GM19238 (cell line): Measurements from ENCODE around the gene EHF.

Source experiments
- DNase-seq: peaks from one replicate; pipeline ENCODE4 v3.0.0; 2011; ENCODE audit warnings: low spot score; ENCODE audit not compliant: insufficient read length

EHF gene

DNA sequence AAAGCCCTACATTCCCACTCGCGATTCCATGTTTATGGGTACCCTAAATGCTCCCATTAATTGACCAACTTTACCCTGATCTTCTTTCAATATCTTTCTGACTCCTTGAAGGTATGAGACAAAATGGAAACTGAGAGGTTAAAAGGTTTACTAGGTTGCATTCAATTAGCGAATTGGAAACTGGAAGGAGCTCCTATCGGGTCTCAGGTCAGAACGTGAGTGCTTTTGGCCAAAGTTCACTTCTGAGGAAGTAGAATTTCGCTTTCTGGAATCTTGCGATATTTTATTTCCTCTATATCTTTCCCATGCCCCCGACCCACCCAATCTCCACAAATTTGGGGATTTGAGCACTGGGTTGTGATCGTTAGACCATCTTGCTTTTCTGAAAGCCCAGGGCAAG lies 2.6 kb downstream of the EHF start:
- DNase-seq, result no peak

DNA sequence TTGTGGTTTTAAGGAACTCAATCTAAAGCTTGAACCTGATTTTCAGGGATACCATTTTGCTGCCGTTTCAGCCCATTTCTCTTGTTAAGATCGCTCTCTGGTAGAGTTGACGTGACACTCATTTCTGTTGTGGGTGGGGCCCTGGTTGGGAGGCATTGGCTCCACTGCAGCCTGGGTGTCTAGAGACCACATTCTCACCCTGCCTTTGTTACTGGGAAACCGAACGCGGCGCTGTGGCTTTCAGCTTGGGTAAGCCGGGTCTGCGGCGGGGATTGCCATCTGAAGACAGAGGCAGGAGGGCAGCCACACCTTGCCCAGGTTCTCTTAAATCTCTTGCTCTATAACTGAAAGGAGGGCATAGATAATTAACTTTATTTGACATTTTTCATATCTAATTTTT lies 3.2 kb downstream of the EHF start:
- DNase-seq, result no peak

DNA sequence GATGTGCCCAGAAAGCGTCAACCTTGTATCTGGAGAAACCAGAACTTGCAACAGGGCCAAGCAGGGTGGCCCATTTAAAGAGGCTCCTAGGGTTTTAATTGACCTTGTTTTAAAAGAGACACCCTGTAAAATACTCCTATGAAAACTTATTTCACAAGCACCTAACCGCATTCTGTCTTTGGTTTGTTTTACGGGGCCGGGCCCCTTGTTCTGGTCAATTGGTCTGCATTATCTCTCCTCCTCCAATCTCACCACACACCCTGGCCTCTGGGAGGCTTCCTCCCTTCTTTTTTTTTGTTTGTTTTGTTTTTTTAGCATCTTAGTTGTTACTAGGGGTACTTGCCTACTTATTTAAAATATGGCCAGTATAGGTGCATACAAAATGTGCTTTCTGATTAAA lies 4.7 kb downstream of the EHF start:
- no peak for DNase-seq

DNA sequence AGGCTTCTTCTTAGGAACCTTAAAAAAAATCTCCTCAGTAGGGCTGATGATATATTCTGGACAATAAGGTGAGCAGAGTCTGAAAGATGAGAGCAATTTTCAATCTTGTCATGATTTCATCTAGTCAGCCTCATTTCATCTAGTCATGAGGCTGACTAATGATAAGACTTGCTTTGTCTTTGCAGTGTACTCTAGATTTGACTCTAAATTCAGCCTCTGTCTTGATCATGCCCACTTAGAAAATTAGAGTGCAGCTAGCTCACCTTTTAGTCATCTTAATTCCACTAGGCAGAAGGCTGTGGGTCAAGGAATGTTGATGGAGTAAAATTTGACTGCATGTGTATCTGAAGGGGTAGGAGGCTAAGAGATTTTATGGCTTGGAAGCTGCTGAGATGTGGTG lies 5.5 kb downstream of the EHF start:
- DNase-seq, result no peak

DNA sequence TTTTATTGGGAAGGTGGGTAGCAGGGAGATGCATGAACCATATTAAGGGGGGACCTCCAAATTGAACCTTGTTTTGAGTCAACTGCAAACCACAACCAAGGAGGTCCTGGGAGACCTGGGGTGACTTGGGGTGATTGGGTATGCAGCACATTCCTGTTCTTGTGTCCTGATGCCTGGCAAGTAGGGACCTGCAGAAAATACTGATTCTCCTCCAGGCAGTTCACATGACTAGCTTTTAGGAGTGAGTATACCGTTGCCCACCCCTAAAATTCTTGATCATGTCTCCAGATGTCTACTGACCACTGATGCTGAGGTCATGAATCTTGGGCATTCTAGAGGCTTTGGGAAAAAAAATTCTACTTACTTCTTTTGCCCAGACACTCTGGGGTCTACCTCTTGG lies 6.3 kb downstream of the EHF start:
- no peak for DNase-seq

DNA sequence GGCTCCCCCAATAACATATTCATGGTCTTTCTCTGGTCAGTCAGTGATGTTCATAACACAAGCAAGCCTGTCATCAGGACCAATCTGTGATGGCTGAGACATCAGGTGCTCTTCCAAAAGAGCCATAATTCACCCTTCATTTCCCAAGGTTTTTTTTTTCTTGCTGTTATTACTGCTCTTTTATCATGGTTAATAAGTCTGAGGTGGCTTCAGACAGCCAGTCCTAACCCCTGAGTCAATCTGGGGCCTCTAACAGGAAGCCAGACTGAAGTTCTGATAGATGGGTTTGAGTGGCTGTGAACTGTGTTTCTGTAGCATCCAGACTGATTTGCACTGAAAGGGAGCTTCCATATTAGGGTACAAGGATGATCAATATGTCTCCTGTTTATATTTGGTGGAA lies 8.8 kb downstream of the EHF start:
- no peak for DNase-seq

DNA sequence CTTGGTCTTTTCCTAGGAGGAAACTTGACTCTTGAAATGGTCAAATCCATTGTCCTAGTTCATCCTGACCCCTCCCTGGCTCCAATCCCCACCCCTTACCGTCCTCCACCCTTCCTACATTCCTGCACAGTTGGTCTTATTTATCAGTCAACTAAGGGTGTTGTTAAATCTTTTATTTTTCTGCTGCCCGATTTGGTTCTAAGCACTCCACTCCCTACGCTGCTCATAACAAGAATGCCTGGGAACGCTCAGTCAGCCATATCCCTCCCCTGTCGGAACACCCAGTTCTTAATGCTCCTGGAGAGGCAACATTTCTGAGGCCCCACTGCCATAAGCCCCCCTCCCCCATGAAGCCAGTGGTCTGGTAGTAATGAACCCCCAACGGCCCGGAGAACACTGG lies 9.7 kb downstream of the EHF start:
- no peak for DNase-seq

DNA sequence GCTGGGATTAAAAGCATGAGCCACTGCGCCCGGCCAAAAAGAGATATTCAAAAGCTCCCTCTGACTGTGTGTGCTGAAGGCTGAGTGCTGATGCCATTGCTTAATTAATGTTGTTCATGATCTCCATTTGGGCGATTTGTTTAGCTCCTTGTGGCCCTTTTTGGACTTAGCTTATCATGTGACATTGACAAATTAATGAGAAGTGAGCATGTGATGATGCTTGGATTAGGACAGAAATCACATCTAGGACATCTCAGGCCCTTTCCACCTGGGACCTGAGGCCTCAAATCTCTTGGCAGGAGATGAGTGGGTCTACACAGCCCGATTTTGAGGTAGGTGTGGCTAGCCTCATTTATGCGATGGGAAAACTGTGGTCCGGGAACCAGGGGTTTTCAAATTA lies 10.4 kb downstream of the EHF start:
- DNase-seq, result no peak

DNA sequence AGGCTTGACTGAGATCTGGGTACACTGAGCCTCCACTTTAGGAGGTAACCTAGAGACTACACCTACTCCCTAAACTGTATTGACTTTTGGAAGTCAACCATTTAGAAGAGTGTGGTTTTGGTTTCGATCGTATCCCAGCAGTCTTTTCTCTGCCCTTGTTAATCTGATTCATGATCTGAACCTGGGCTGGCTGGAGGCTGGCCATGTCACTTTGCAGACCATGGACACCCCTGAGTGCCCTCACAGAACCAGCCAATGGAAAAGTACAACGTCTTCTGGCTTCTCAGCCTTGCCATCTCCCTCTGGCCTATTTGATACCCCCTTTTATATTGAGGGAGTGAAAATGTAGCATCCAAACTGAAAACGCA lies 10.8 kb downstream of the EHF start:
- DNase-seq, result no peak

DNA sequence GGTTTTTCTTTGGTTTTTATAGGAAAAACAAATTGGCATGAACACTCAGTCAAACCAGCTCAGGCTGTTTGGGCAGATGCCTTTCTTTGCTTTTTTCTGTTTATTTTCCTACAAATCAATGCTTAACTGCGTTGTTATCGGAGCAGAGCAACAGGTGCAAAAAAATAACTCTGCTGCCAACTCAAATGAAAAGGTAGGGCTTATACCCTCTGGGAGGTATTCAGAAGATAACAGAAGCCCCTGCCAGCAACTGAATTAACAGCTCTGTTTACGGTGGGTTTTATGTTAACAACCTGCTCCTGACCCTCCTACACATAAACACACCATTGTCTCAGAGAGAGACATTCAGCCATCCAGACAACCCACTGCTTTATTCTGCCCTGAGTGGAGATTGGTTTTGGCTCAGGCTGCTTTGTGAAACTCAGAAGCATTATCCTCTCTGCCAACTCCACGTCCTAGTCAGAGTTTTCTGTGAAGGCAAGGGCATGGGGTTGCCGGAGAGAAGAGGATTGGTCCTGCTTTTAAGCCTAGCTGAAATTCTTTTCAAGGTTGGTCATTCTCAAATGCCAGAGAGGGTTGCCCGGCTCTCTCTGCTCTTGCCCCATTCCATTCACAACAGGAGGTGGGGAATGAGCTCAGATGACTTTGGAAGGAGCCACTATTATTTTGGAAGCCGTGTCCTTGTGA lies 11.4 kb downstream of the EHF start:
- no peak for DNase-seq

DNA sequence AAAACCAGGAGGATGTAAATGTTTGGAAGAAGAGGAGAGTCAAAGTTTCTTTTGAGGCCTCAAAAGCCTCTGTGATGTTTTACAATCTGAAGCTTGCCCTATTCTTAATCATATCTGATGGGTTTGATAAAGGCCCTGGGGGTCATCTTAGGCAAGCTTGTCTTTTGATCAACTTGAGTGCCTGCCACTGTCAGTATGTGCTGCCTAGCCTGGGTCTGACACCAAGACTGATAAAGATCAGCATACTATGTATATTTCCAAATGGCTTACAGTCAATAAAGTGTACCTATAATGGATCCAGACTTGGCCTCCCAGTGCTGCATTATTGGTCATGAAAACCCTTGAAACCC lies 12.7 kb downstream of the EHF start:
- DNase-seq, result no peak

DNA sequence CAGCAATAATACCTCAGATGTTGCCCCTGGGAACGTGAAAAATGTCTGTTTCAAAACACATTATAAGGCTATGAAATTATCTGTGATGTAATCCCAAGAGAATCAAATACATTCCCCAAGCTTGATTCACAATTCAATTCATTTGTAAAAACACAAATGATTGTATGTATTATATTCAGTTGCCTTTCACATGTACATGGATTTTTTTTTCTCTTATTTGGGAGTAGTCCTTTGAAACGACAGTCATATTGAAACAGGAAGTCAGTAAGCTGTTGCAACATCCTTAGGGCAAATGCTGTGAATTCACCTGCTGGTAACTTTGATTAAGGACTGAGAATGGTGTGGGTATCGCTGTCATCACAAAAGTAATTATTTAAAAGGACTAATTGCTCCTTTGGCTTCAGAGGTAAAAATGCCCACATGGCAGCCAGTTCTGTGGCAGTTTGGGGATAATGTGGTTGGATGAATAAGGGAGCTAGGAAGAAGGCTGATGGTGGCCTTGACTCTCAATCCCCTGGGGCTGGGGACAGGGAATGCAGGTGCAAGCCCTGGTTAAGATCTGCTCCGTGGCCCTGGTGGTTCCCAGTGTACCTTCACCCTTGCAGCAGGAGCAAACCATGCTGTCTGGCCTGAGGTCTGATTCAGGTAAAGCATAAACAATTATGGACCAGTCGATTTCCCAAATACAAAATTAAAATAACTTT lies 13.2 kb downstream of the EHF start:
- DNase-seq, result peak; percentile 22

DNA sequence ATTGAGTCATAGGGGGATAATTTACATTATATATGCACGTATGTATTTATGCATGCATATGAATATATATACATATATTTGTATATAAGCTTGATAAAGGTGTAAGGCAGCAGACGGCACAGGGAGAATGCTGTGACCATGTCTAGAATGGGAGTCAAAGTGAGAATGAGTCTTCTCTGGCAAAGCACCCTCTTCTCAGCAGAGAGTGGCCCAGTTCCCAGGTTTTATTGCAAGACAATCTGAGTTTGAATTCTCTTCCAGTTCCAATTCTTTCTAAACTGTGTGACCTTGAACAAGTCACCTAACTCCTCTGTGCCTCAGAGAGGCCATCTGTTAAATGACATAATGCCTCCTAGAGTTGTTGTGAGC lies 13.8 kb downstream of the EHF start:
- no peak for DNase-seq

DNA sequence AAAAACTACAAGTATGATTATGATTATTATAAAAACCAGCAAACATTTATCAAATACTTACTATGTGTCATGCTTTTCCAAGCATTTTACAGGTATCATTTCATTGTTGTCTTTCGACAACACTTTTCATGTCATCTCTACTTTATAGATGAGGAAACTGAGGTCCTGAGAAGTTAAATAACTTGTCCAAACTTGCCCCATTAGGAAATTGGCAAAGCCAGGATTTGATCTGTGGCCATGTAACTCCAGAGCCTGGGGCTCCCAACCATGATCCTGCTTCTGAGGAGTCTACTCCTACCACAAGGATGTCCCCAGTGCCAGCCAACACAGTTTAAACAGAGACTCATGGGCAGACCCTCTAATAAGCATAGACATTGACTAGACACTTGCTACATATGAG lies 15.2 kb downstream of the EHF start:
- no peak for DNase-seq

DNA sequence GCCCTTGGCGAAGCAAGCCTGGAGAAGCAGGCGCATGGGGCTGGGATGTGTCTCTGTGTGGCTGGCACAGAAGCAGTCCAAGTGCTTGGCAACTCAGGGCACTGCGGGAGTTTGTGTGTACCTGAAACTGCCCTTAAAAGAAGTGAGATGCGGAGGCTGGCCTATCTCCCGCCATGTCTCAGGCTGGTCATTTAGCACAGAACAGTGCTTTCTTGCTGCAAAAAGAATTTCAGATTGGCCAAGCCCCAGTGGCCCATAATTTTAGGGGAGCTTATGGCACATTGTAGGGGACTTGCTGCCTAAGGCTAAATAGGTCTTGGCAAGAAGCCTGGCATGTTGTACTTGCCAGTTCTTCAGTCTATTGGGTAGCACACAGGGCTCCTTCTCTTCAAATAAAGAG lies 16.4 kb downstream of the EHF start:
- DNase-seq, result no peak

DNA sequence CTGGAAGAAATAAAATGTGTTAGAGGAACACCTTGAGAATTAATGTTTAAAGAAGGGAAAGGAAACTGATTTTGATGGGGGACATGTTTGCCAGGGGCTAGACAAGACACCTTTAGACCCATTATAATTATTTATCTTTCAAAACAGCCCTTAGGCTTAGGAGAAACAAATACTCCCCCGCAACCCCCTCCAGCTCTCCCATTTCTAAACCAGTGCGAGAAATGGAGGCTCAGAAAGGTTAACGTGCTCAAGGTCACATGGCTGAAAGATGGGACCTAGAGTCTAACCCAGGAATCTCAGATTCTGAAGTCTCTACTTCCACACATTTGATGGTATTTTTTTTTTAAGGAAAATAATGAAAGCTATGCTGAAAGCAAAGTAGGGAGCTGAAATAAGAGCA lies 18.0 kb downstream of the EHF start:
- no peak for DNase-seq

DNA sequence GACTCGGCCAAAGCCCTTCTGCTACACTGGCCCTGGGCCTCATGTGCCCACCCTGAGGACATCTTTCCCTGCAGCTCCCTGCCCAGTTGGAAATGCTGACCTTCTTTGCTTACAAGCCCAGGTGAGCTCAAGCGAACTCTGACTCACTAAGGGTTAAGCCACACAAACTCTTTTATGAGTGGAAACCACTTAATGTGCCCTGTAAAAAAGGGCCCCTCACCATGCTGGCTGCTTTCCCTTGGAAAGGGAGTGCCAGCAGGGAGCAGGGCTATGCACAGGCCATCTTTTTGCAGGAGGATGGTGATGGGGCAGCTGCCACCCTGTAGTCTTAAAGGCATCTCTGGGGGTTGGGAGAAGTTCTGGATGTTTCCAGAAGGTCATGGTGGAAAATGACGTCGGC lies 18.7 kb downstream of the EHF start:
- no peak for DNase-seq

DNA sequence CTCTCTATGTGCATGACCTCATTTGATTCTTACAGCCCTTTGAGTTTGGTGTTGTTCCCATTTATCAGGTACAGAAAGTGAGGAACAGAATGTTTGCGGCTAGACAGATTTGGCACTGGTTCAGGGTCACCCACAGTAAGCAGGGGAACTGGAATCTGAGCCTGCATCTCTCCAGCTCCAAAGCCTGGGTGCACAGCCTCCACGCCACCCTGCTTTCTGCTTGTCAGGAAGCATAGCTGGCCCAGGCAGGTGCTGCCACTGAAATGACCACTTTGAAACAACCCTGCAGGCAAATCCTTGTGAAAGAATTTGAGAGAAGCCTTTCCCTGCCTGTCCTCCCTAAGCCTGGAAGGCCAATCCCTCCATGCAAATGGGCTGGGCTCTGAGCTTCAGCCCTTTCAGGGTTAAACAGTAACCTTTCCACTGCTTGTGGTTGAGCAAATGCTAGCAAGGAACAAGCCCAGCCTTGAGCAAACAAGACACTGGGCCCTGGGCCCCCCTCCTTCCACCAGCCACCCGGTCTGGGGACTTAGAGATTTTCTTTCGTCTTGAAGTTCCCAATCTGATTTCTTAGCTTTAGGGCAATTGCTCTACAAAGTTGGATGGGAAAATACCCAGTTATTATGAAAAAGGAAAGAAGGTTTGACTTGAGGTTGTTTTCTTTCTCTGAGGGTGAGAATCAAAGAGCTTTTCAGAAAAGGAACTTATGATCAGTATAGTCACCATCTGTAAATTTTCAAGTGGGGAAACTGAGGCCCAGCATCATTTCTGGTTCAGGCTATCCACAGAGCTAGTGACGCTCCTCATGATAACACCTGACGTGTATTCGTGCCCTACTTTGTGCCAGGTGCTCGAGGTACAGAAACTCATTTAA lies 19.4 kb downstream of the EHF start:
- peak; percentile 45 for DNase-seq

DNA sequence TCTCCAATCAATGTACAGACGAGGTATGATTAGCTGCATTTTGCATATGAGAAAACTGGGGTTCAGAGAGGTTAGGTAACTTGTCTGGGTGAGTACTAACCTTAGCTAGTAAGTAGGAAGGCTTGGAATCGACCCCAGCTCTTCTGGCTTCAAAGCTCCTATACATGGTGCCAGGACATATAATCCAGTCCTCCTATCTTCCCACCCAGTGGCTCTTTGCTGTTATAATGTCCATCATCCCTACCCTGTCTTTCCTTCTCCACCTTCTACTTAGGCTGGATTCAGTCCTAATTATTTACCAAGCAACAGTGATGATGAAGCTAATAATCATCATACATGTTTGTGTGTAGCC lies 20.0 kb downstream of the EHF start:
- DNase-seq, result no peak

DNA sequence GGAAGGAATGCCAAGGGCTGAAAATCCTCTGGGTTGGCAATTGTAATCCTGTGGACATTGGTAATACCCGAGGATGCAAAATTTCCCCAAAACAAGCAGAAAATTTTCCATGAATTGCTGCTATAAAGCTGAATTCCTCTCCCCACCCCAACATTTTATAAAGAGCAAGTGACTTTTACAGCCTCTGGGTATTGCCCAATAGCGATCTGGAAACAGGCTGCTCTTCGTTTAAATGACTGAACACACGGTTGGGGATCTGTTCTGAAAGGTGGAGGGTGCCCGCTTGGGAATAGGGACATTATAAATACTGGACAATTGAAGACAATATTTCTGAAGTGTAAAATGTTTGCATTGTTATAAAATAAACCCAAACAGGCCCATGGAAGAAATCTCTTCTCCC lies 20.6 kb downstream of the EHF start:
- DNase-seq, result no peak

DNA sequence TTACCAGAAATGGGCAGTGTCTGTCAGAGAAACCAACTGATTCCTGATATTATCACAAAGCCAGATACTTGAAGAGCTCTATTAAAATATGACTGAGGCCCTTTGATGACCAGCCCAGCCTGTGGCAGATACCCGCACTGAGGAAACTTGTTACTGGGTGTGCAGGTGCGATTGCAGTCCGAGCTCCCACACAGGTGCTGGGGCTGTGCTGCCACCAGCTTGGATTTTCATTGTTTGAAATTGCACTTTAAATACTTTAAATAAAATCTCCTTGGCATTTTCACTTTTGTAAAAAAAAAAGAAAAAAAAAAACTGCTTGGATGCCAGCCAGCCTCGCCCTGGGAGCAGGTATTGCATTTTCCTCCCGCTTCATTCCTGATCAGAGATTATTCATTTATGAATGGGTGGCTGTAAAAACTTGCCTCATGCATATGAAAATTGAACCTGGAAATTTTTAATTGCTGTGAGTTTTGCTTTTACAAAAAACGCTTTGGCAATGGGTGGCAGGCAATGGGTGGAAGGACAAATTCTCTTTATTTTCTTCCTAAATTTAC lies 21.2 kb downstream of the EHF start:
- DNase-seq, result no peak

DNA sequence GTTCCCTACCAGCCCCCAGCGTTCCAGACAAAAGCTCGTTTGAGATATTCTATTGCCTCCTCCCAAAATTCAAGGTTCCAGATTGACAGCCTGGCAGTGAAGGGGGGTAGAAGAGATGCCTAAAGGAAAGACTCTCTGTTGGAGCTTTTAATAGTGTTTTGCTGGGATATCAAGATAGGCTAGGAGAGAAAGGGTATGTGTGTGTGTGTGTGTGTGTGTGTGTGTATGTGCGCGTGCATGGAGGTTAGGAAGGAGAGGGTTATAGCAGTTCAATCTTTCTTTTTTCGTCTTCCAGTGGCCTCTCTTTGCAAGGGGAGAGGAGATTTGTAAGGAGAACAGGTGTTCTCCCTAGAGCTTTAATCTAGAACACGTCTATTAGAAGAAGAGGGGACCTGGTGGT lies 22.0 kb downstream of the EHF start:
- DNase-seq, result no peak

DNA sequence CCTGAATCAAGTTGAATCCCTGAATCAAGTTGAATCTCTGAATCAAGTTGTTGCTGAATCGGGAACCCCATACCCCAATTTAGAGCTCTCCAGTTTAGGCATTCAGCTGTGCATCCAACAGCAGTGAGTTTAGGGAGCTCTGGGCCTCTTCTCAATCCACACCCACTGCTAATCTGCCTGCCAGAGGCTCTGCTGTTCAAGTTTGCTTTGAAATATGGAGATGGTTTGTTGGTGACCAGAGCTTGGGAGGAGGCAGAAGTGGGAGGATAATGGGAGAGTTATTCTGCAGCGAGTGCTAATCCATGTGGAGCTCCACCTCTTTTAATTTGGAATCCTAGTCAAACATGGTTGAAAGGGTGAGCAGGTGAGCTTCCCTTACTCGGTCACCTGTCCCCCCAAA lies 22.4 kb downstream of the EHF start:
- DNase-seq, result no peak
